Spleen (tissue), 7 donors: ENCODE results near the gene SCAMP3.

ENCODE experiments used
- POLR2A ChIP-seq, 3 donors: fragments of 450-650 bp; IDR thresholded peaks; one replicate each; pipeline ENCODE4 v1.5.1; 2017; ENCODE audit warnings: antibody characterized with exemption in 3 of 3, mild to moderate bottlenecking in 1 of 3
- POLR2AphosphoS5 ChIP-seq, 3 donors: sonication (generic); formaldehyde crosslinking; IDR thresholded peaks; one replicate each; pipeline ENCODE4 v1.5.1; 2017; ENCODE audit warnings: antibody characterized with exemption in 3 of 3
- TF ChIP-seq, protein P1 (sequence below), 11 experiments: fragments of 200-600 bp in 7 of 11; fragments of 450-650 bp in 4 of 11; sonication (generic) in 4 of 11; IDR thresholded peaks in 8 of 11; conservative IDR thresholded peaks in 3 of 11; 1 replicate in 7 of 11; 2 replicates in 4 of 11; pipeline versions ENCODE4 v1.4.0 to v1.8.0; 2016 to 2021; ENCODE audit warnings: antibody characterized with exemption in 11 of 11, inconsistent platforms in 4 of 11, mild to moderate bottlenecking in 1 of 11
- donor health status: DM: no; HTN: no; CAD: no; lungs with moderate emphysema.
- donor health status: DM: no; HTN: no; CAD: no.
- donor health status: DM: no; HTN: no; CAD: no.

DNA sequence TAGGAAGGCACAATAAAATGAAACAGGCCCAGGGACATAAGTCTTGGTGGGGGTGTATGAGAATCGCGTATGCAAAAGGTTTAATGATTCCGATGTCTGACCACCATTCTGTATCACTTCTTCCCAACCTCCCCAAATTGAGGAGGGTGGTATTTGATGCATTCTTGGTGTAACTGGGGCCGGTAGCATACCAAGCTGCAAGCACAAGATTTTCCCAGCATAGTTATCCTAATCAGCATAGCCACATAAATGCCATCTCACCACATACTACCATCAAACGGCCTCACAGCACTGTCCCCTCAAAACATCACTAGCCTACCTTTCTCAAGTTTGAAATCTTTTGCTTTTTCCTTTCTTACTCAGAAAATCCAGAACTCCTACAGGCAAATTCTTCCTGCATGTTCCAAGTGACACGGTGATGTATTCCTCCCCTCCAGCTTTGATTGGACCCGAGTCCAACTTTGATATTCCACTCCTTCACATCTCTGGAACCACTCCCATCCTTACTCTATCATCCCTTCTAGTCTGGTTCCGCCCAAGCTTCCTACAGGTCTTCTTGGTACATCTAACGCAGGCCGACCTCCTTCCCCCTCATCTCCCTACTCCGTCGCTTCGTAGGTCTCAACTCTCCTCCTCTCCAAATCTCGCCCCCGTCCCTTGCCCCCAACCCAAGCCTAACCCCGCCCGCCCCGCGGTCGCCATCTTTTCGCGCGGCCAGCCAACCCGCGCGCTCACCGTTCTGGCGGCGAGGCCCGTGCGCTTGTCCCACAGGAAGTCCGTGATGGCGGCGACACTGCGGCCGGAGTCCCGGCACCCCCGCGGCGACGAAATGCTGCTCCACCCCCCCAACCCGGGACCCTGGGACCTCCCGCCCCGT lies 10.5 kb upstream of the SCAMP3 start:
- TF ChIP-seq, protein P1, sequence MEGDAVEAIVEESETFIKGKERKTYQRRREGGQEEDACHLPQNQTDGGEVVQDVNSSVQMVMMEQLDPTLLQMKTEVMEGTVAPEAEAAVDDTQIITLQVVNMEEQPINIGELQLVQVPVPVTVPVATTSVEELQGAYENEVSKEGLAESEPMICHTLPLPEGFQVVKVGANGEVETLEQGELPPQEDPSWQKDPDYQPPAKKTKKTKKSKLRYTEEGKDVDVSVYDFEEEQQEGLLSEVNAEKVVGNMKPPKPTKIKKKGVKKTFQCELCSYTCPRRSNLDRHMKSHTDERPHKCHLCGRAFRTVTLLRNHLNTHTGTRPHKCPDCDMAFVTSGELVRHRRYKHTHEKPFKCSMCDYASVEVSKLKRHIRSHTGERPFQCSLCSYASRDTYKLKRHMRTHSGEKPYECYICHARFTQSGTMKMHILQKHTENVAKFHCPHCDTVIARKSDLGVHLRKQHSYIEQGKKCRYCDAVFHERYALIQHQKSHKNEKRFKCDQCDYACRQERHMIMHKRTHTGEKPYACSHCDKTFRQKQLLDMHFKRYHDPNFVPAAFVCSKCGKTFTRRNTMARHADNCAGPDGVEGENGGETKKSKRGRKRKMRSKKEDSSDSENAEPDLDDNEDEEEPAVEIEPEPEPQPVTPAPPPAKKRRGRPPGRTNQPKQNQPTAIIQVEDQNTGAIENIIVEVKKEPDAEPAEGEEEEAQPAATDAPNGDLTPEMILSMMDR (IDR thresholded peaks at IDR 0.05 in 8 of 11, conservative IDR thresholded peaks at IDR 0.05 in 3 of 11): no peak
- TF ChIP-seq POLR2A (IDR thresholded peaks at IDR 0.05) (no peak), POLR2AphosphoS5 (IDR thresholded peaks at IDR 0.05) (no peak)
